ENCODE data around the gene NEGR1.

NEGR1 gene

GRCh38 chr1:72119491-72119890 is 162.8 kb downstream of the NEGR1 start:
- no peak for DNase-seq

GRCh38 chr1:72117621-72118020 is 164.7 kb downstream of the NEGR1 start:
- peak in 1 of 58 donors; percentile 2 for DNase-seq

- DNase-seq, result no peak
Observed at GRCh38 chr1:72115290-72115689, 167.0 kb downstream of the NEGR1 start.

DNA sequence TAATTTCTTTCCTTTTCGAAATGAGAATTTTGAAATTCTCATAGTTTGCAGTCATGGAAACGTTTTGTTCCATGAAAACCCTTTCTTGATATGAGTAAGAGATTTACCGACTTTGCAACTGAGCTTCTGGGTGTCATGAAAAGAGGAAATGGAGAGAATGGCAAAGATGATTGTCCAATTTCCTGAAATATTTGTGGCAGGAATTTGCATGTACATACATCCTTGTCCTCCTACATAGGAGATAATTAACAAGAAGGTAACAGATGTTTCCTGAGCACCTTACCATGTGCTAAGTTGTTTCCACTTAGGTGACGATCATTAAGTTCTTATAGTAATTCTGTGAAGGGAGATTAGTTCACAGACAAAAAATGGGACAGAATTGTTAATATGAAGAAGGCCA is 170.7 kb downstream of the NEGR1 start:
- no peak for DNase-seq

- no peak for DNase-seq
Observed at GRCh38 chr1:72109916-72110315, 172.4 kb downstream of the NEGR1 start.

- no peak for DNase-seq
Observed at GRCh38 chr1:72105201-72105600, 177.1 kb downstream of the NEGR1 start.

- no peak for DNase-seq
Observed at GRCh38 chr1:72101840-72102632, 180.3 kb downstream of the NEGR1 start.

- no peak for DNase-seq
Observed at GRCh38 chr1:72100771-72101170, 181.6 kb downstream of the NEGR1 start.

GRCh38 chr1:72097851-72098570 is 184.3 kb downstream of the NEGR1 start:
- DNase-seq, result no peak

GRCh38 chr1:72094209-72094608 is 188.1 kb downstream of the NEGR1 start:
- no peak for DNase-seq

GRCh38 chr1:72086394-72086793 is 195.9 kb downstream of the NEGR1 start:
- no peak for DNase-seq

GRCh38 chr1:72075425-72075824 is 206.9 kb downstream of the NEGR1 start:
- DNase-seq, result peak in 2 of 58 donors; percentile 16 to 23

DNA sequence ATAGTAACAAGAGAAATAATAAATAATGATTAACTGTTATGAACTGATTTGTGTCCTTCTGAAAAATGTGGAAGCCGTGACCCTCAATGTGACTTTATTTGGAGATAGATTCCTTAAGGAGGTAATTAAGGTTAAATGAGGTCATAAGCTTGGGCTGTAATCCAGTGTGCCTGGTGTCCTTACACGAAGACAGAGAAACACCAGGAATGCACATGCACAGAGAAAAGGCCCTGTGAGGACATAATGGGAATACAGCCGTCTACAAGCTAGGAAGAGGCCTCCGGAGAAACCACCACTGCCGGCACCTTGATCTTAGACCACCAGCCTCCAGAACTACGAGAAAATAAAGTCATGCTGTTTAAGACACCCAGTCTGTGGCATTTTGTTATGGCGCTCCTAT is 215.9 kb downstream of the NEGR1 start:
- DNase-seq, result no peak

DNA sequence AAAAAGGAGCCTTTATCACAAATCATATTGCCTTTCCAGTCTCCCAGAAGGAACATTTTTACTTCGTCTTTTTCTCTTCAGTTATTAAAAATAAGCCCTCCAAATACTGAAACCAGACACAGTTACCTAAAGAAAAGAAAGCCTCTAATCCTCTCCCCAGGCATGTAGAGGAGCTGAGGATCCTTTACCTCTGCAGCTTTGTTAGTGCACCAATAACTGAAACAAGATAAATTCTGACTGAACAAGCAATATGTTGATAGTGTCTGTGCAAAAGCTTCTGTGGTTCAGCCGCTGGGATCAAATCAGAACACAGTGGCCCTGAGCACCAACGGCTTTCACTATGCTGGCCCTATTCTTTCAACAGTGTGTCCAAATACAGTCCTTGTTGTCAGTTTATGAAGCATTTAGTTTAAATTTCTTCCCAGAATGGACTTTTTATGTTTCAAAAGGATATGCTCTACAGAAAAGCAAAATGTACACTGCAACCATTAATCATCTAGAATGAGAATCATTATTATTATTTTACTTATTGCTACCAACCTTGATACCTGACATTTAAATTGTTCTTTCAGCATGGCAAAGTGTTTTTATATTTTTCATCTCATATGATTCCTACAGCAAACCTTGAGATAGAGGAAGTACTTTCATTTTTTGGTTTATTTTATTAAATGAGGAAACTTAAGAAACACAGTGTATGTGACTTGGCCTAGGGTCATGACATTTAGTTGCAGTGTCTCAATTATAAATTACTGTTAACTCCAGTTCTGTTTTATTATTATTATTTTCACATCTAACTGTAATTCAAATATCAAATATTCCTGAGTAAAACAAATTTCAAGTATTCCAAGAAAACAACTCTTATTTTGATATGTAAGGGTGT is 217.9 kb downstream of the NEGR1 start:
- DNase-seq, result no peak

DNA sequence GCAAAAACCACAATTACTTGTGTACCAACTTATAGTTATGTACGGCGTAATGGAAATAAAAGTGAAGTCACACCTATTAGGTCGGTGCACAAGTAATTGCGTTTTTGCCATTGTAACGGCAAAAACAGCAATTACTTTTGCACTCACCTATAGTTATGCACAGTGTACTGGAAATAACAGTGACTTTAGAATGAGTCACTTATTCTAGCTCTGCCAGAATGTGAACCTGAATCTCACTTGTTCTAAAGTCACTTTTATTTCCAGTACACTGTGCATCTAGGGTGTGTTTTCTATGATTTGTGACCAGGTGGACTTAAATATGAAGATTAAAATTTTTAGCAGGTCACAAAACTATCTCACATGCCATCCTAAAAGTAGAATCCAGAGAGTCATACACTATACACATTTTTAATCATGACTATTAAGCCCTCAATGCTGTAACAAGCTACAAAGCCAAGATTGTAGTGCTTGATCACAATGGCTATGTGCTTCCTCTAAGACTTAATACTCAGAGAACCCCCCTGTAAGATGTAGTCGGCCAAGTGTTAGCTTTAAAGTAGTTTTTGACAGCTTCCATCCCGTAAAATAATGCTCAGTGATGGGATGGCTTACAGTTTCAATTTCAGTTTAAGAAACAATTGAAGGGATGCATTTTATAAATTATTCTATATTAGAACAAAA is 218.8 kb downstream of the NEGR1 start:
- no peak for DNase-seq

- DNase-seq, result no peak
Observed at GRCh38 chr1:72062584-72062983, 219.8 kb downstream of the NEGR1 start.

DNA sequence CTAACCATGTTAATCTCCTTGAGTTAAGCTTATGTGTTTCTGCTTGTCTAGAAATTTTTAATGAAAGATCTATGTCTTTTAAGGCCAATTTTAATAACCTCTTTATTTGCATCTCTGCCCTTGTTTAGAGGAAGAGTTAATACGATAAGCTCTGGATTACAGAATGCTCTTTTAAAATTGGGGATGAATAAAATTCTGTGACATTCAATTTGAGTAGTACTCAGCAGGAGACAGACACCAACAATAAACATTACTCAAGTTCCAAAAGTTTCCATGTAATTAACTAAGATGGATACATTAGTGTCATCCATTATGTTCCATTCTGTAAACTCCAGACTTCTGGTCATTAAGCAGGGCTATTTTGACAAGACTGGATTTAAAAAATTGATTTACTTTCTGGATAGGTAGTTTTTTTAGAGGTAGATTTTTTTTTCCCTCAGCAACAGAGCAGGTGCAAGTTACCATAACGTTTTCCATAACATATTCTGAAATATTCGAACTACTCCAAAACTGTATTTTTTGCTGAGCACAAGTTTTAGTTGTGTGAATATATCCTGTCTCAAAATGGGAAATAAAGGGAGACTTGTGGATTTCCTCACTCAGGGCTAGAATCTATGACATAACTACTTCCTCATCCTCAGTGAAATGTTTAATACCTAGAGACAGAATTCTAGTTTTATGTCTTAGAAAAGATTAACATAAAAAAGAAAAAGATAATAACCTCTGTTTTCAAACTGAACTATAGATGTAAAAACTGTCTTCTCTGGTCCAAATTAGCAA is 221.7 kb downstream of the NEGR1 start:
- no peak for DNase-seq

GRCh38 chr1:72056516-72056915 is 225.8 kb downstream of the NEGR1 start:
- no peak for DNase-seq

DNA sequence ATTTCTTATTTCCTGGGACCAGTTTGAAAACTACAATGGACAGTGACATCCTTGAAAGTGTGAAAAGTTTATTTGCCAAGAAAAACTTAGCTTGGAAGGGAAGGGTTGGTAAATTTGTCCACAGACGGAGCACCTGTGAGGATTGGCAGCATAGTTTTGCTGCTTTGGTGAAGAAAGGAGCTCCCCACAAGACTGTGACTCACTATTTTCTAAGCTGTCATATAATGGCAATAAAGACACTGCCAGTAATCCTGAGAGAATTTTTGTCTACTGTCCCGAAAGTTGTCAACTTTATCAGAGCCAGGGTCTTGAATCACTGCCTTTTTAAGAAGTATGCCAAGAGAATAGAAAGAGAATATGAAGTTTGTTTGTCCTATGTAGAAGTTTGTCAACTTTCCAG is 230.8 kb downstream of the NEGR1 start:
- no peak for DNase-seq

DNA sequence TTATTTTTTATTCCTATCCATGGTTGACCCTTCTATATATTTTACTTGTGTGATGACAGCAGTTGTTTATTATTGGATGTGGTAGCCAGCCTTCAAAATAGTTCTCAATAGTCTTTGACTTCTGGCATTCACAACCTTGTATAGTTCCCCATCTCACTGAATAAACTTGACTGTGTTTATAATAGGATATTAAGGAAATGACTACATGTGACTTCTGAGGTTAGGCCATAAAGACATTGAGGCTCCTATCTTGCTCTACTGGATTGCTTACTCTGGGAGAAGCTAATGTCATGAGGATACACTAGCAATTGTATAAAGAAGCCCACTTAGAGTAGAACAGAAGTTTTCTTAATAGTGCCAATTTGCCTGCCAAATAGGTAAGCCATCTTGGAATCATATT is 231.8 kb downstream of the NEGR1 start:
- DNase-seq, result no peak
